GM12873 (cell line): ENCODE data around the gene APIP.

Experiments used
- CTCF ChIP-seq: IDR thresholded peaks from 2 replicates; pipeline ENCODE4 v1.5.1; 2012; ENCODE audit warnings: low read depth, mild to moderate bottlenecking, moderate library complexity, low read length, control low read depth; ENCODE audit not compliant: insufficient read depth; ENCODE audit errors: missing control alignments

APIP gene

GRCh38 chr11:34916015-34916842 lies at the start of gene APIP, which contains the start of gene PDHX:
Gene APIP, minus strand, starts transcription at chr11:34916379. Its CDS starts 95 bp downstream, at chr11:34916284.
Gene PDHX, plus strand, starts transcription at chr11:34916618. Its CDS starts 38 bp downstream, at chr11:34916656.
- no peak for TF ChIP-seq CTCF

- TF ChIP-seq CTCF: no peak
Measured at GRCh38 chr11:34964610-34965331, 48.6 kb upstream of the APIP start.

- no peak for TF ChIP-seq CTCF
Measured at GRCh38 chr11:34963351-34963750, 47.2 kb upstream of the APIP start.

GRCh38 chr11:34962034-34962433 lies 45.9 kb upstream of the APIP start:
- no peak for TF ChIP-seq CTCF

- TF ChIP-seq CTCF: no peak
Measured at GRCh38 chr11:34960277-34960676, 44.1 kb upstream of the APIP start.

- no peak for TF ChIP-seq CTCF
Measured at GRCh38 chr11:34959770-34960169, 43.6 kb upstream of the APIP start.

GRCh38 chr11:34957606-34958005 lies 41.4 kb upstream of the APIP start:
- TF ChIP-seq CTCF: no peak
